SK-N-SH (cell line): ENCODE measurements around the gene TUFM. TPM values are rescaled to one million over a fixed set of nuclear protein-coding genes. Genes with fewer than 3 reads are reported as not detected.

Experiments used
- CTCF ChIA-PET: fragments of 300-600, 350-600 bp; formaldehyde crosslinking; extraction: SDS; loops from one replicate; lab custom pipeline; 2021; lab: Yijun Ruan, JAX
- POLR2A ChIA-PET: fragments of 350-600 bp; sonication (Branson Sonifier 250); formaldehyde crosslinking; extraction: SDS; loops from one replicate; lab custom pipeline; 2020; ENCODE audit warnings: antibody characterized with exemption, inconsistent platforms; lab: Yijun Ruan, JAX
- DNase-seq: peaks from one replicate; pipeline ENCODE4 v3.0.0; 2012
- H2AFZ ChIP-seq: fragments of 200-600 bp; sonication (generic); 2 replicates; pipeline ENCODE4 v1.8.1; 2016; ENCODE audit warnings: antibody characterized with exemption, mild to moderate bottlenecking, low read depth
- H3F3A ChIP-seq: fragments of 200-600 bp; sonication (generic); replicated peaks from 2 replicates; pipeline ENCODE3; 2016; ENCODE audit warnings: antibody characterized with exemption, mild to moderate bottlenecking; ENCODE audit not compliant: insufficient read depth
- H3K27ac ChIP-seq, 2 experiments: fragments of 200-500 bp in 1 of 2; fragments of 200-600 bp in 1 of 2; sonication (Bioruptor generic) in 1 of 2; sonication (generic), shearing (Covaris generic) in 1 of 2; 2 replicates each; pipeline versions ENCODE4 v1.5.1 to v1.6.1; 2014 to 2016; ENCODE audit warnings: low read depth in 2 of 2, inconsistent platforms in 1 of 2, low read length in 1 of 2, mild to moderate bottlenecking in 1 of 2, mixed read lengths in 1 of 2
- H3K27me3 ChIP-seq: fragments of 200-600 bp; sonication (generic), shearing (Covaris generic); 2 replicates; pipeline ENCODE4 v1.6.1; 2016; ENCODE audit warnings: mixed run types; ENCODE audit not compliant: insufficient read depth
- H3K36me3 ChIP-seq, 2 experiments: fragments of 200-500 bp in 1 of 2; fragments of 200-600 bp in 1 of 2; sonication (Bioruptor generic) in 1 of 2; sonication (generic) in 1 of 2; replicated peaks in 1 of 2; 2 replicates each; pipeline versions ENCODE3 to v1.5.1; 2014 to 2016; ENCODE audit warnings: low read length in 1 of 2, mild to moderate bottlenecking in 1 of 2; ENCODE audit not compliant: insufficient read depth in 2 of 2, control insufficient read depth in 1 of 2
- H3K4me1 ChIP-seq, 2 experiments: fragments of 200-500 bp in 1 of 2; fragments of 200-600 bp in 1 of 2; sonication (Bioruptor generic) in 1 of 2; sonication (generic), shearing (Covaris generic) in 1 of 2; 2 replicates each; pipeline versions ENCODE4 v1.5.1 to v1.6.1; 2014 to 2016; ENCODE audit warnings: low read depth in 1 of 2, low read length in 1 of 2, mixed run types in 1 of 2; ENCODE audit not compliant: insufficient read depth in 2 of 2, control insufficient read depth in 1 of 2
- H3K4me2 ChIP-seq: fragments of 200-600 bp; sonication (generic), shearing (Covaris generic); 2 replicates; pipeline ENCODE4 v1.6.1; 2017; ENCODE audit warnings: mixed run types
- H3K4me3 ChIP-seq, 2 experiments: fragments of 200-500 bp in 1 of 2; fragments of 200-600 bp in 1 of 2; sonication (Bioruptor generic) in 1 of 2; sonication (generic), shearing (Covaris generic) in 1 of 2; 2 replicates each; pipeline versions ENCODE4 v1.5.1 to v1.8.1; 2014 to 2016; ENCODE audit warnings: low read depth in 2 of 2, inconsistent platforms in 1 of 2, low read length in 1 of 2, mild to moderate bottlenecking in 1 of 2, mixed read lengths in 1 of 2, moderate library complexity in 1 of 2
- H3K79me2 ChIP-seq: fragments of 200-600 bp; sonication (generic); 2 replicates; pipeline ENCODE4 v1.8.1; 2017; ENCODE audit warnings: mild to moderate bottlenecking; ENCODE audit not compliant: insufficient read depth
- H3K9ac ChIP-seq: fragments of 200-600 bp; sonication (generic); 2 replicates; pipeline ENCODE4 v1.6.1; 2017; ENCODE audit warnings: mixed run types
- H3K9me2 ChIP-seq: fragments of 200-600 bp; sonication (generic); 2 replicates; pipeline ENCODE4 v1.6.1; 2017; ENCODE audit warnings: mixed run types
- H3K9me3 ChIP-seq: fragments of 200-600 bp; sonication (generic); 2 replicates; pipeline ENCODE4 v1.6.1; 2017; ENCODE audit warnings: mixed run types, mild to moderate bottlenecking, moderate library complexity
- H4K20me1 ChIP-seq: fragments of 200-600 bp; sonication (generic); 2 replicates; pipeline ENCODE4 v1.6.1; 2017; ENCODE audit warnings: mild to moderate bottlenecking, mixed run types; ENCODE audit not compliant: insufficient read depth
- CHD2 ChIP-seq: fragments of 150-350 bp; IDR thresholded peaks from 2 replicates; pipeline ENCODE4 v1.6.1; 2018; ENCODE audit warnings: low read length; ENCODE audit not compliant: partially characterized antibody
- EP300 ChIP-seq, 2 experiments: IDR thresholded peaks; 2 replicates each; pipeline versions ENCODE4 v1.4.0 to v1.6.1; 2012; ENCODE audit warnings: borderline replicate concordance in 1 of 2, low read depth in 1 of 2, low read length in 1 of 2
- FOSL2 ChIP-seq: IDR thresholded peaks from 2 replicates; pipeline ENCODE4 v1.4.0; 2012; ENCODE audit warnings: low read depth, mild to moderate bottlenecking, moderate library complexity, borderline replicate concordance
- GATA2 ChIP-seq: sonication (generic); formaldehyde crosslinking; IDR thresholded peaks from 2 replicates; pipeline ENCODE4 v1.5.0; 2020; ENCODE audit warnings: mild to moderate bottlenecking, missing genetic modification reagents
- NRF1 ChIP-seq: IDR thresholded peaks from 2 replicates; pipeline ENCODE4 v1.6.1; 2012; ENCODE audit warnings: low read depth, mild to moderate bottlenecking, low read length
- POLR2AphosphoS5 ChIP-seq: IDR thresholded peaks from 2 replicates; pipeline ENCODE4 v1.6.1; 2012; ENCODE audit warnings: low read depth, low read length
- RCOR1 ChIP-seq: fragments of 150-350 bp; IDR thresholded peaks from 2 replicates; pipeline ENCODE4 v1.6.1; 2017; ENCODE audit warnings: antibody characterized with exemption, low read length
- SIN3A ChIP-seq: IDR thresholded peaks from 2 replicates; pipeline ENCODE4 v1.6.1; 2012; ENCODE audit warnings: low read depth, mild to moderate bottlenecking, low read length, moderate library complexity, borderline replicate concordance
- SMC3 ChIP-seq: IDR thresholded peaks from 2 replicates; pipeline ENCODE4 v1.6.1; 2012; ENCODE audit warnings: low read depth, low read length, improper control_type of control experiment
- TAF1 ChIP-seq: IDR thresholded peaks from 2 replicates; pipeline ENCODE4 v1.6.1; 2012; ENCODE audit warnings: low read depth, mild to moderate bottlenecking, low read length, moderate library complexity, borderline replicate concordance
- YY1 ChIP-seq: IDR thresholded peaks from 2 replicates; pipeline ENCODE4 v1.4.0; 2012; ENCODE audit warnings: low read depth, mild to moderate bottlenecking
- WGBS: methylation state at CpG from one replicate; pipeline ENCODE4 v1.1.6; 2017; ENCODE audit warnings: low lambda C conversion rate; 5-methylcytosine and 5-hydroxymethylcytosine counted together
- polyA plus RNA-seq, 3 experiments: library from polyadenylated mRNA; depleted of rRNA; stranded (reverse); fragments of >200 nt; gene quantifications; 2 replicates each; pipeline ENCODE4 v1.2.3, GENCODE V29; 2012
- TF ChIP-seq, protein P1 (sequence below): IDR thresholded peaks from 2 replicates; pipeline ENCODE4 v1.4.0; 2012; ENCODE audit warnings: low read depth
- TF ChIP-seq, protein P2 (sequence below): IDR thresholded peaks from 2 replicates; pipeline ENCODE4 v1.4.0; 2012; ENCODE audit warnings: low read depth, borderline replicate concordance
- TF ChIP-seq, protein P3 (sequence below): fragments of 150-350 bp; IDR thresholded peaks from 2 replicates; pipeline ENCODE4 v1.6.1; 2017; ENCODE audit warnings: antibody characterized with exemption, low read length, low read depth, borderline replicate concordance

The TUFM gene
- polyA plus RNA-seq, 1 of the 3 experiments (the other 2 are of a cell fraction), result 358 TPM

DNA sequence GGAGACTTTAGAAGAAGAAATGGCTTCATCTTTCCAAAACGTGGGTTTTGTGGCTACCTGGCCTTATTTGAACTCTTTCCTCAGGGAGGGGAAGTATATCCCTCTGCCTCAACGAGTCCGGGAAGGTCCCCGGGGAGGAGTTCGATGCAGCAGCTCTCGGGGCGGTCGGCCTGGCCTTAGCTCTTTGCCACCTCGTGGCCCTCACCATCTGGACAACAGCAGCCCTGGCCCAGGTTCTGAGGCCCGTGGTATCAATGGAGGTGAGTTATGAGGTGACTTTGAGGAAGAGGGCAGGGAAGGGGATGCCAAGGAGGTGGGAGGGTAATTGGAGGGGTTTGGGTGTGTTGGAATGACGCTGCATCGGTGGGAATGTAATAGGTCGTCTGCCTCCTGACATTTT lies 15.6 kb downstream of the TUFM start:
- H3K27me3 ChIP-seq, result no peaks in the 10 kb centered on the region
- H3K36me3 ChIP-seq, result peaks cover 82 to 91% of the 10 kb centered on the region in 2 experiments
- H3K9me2 ChIP-seq, result no peaks in the 10 kb centered on the region
- peaks cover 11% of the 10 kb centered on the region for H3F3A ChIP-seq
- no peak for TF ChIP-seq CHD2
- no peak for TF ChIP-seq SIN3A
- TF ChIP-seq GATA2, result no peak
- TF ChIP-seq, protein P1, sequence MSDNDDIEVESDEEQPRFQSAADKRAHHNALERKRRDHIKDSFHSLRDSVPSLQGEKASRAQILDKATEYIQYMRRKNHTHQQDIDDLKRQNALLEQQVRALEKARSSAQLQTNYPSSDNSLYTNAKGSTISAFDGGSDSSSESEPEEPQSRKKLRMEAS, result no peak
- no peak for TF ChIP-seq RCOR1
- TF ChIP-seq, protein P2, sequence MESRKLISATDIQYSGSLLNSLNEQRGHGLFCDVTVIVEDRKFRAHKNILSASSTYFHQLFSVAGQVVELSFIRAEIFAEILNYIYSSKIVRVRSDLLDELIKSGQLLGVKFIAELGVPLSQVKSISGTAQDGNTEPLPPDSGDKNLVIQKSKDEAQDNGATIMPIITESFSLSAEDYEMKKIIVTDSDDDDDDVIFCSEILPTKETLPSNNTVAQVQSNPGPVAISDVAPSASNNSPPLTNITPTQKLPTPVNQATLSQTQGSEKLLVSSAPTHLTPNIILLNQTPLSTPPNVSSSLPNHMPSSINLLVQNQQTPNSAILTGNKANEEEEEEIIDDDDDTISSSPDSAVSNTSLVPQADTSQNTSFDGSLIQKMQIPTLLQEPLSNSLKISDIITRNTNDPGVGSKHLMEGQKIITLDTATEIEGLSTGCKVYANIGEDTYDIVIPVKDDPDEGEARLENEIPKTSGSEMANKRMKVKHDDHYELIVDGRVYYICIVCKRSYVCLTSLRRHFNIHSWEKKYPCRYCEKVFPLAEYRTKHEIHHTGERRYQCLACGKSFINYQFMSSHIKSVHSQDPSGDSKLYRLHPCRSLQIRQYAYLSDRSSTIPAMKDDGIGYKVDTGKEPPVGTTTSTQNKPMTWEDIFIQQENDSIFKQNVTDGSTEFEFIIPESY, result no peak
- no peak for TF ChIP-seq EP300 (IDR thresholded peaks at IDR 0.05; ENCODE audit: borderline replicate concordance in 1 of 2, low read depth in 1 of 2, low read length in 1 of 2)
- no peak for TF ChIP-seq NRF1
- TF ChIP-seq SMC3, result no peak
- no peak for TF ChIP-seq POLR2AphosphoS5
- TF ChIP-seq FOSL2, result no peak
- TF ChIP-seq, protein P3, sequence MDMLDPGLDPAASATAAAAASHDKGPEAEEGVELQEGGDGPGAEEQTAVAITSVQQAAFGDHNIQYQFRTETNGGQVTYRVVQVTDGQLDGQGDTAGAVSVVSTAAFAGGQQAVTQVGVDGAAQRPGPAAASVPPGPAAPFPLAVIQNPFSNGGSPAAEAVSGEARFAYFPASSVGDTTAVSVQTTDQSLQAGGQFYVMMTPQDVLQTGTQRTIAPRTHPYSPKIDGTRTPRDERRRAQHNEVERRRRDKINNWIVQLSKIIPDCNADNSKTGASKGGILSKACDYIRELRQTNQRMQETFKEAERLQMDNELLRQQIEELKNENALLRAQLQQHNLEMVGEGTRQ, result no peak
- TF ChIP-seq YY1, result no peak
- WGBS, result 91% methylated on average over 13 of the region's 13 CpGs
- peaks cover 3% of the 10 kb centered on the region in 2 experiments; a peak in 1 of 4 replicates for H3K4me1 ChIP-seq
- ChIA-PET POLR2A (no interaction called here), CTCF (no interaction called here)
- no peaks in the 10 kb centered on the region for H3K9me3 ChIP-seq
- H2AFZ ChIP-seq, result no peak overlapping the region
- H3K9ac ChIP-seq, result no peak overlapping the region
- H3K4me2 ChIP-seq, result no peak overlapping the region
- H3K79me2 ChIP-seq, result peaks cover 75% of the 10 kb centered on the region
- no peak overlapping the region for H3K4me3 ChIP-seq
- DNase-seq, result no peak
- H4K20me1 ChIP-seq, result peaks cover 50% of the 10 kb centered on the region
- no peak overlapping the region for H3K27ac ChIP-seq

DNA sequence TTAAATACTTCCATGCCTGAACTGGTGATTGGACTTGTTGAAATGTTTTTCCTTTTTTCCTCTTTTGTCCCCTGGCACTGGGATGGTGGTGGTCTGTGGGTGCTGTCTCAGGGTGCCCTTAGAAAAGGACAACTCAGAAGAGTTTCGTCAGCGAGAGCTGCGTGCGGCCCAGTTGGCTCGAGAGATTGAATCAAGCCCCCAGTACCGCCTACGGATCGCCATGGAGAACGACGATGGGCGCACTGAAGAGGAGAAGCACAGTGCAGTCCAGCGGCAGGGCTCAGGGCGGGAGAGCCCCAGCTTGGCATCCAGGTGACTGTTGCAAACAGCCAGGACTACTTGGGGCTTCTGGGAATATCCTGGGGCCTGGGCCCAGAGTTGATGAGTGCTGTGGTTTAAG lies 16.4 kb downstream of the TUFM start:
- no peak for DNase-seq
- no peak for TF ChIP-seq TAF1
- Histone ChIP-seq H3K4me3 (no peak overlapping the region), H3K9me2 (no peaks in the 10 kb centered on the region), H3K79me2 (peaks cover 83% of the 10 kb centered on the region), H3K9ac (no peak overlapping the region), H2AFZ (no peak overlapping the region), H3K36me3 (peaks cover 87 to 90% of the 10 kb centered on the region in 2 experiments), H3K27me3 (no peaks in the 10 kb centered on the region), H3K4me1 (peaks cover 9 to 10% of the 10 kb centered on the region in 2 experiments; a peak in 2 of 4 replicates), H3F3A (peaks cover 11% of the 10 kb centered on the region), H3K4me2 (no peak overlapping the region), H3K27ac (no peak overlapping the region), H3K9me3 (no peaks in the 10 kb centered on the region), H4K20me1 (peaks cover 58% of the 10 kb centered on the region)
- CTCF ChIA-PET, result interaction anchor here (1.2 kb wide), 1 partner anchor 12 kb away, joined by 3 read pairs; no protein-coding TSS in a partner anchor
- POLR2A ChIA-PET, result no interaction called here
- 98% methylated on average over 13 of the region's 13 CpGs for WGBS
